ENCODE data around the gene NDE1.
"Not testable (repeated sequence)": the region's sequence is repeated elsewhere in the genome, so short reads cannot be mapped to it uniquely, and the experiment has no call there.

NDE1 gene, protein sequence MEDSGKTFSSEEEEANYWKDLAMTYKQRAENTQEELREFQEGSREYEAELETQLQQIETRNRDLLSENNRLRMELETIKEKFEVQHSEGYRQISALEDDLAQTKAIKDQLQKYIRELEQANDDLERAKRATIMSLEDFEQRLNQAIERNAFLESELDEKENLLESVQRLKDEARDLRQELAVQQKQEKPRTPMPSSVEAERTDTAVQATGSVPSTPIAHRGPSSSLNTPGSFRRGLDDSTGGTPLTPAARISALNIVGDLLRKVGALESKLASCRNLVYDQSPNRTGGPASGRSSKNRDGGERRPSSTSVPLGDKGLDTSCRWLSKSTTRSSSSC

DNA sequence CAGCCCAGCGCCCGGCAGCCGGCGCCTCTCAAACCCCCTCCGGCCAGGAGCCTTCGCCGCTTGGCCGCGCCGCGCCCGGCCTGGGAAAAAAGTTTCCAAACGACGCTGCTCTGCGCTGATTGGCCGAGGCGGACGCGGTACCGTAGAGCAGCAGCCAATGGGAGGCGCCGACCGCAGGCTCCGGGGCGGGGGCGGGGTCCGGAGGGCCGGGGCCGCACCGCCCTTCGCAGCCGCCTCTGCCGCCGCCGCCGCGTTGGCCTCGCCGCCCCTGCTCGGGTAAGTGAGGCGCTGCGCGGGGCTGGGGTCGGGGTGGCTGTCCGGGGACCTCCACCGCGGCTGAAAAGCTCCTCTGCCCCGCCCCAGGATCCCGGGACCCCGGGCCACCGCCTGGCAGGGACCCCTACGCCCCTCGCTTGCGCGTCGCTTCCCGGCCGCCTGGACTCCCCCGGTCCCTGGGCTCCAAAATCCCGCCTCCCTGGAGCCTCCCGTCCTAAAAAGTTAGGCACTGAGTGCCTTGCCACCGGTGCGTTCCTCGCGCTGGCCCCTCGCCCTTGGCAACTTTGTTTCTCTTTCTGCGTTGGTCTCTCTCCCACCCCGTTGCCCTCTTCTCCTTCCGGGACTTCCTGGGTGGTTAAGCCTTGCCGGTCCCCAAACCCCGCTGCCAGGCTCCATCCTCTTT lies at the start of gene NDE1:
Gene NDE1, plus strand, starts transcription at position 227 of the 679 bp plus-strand sequence. CDS start 14,534 bp downstream, outside the sequence.
- peak; percentile 82 for DNase-seq (ENCODE audit: low read depth)

DNA sequence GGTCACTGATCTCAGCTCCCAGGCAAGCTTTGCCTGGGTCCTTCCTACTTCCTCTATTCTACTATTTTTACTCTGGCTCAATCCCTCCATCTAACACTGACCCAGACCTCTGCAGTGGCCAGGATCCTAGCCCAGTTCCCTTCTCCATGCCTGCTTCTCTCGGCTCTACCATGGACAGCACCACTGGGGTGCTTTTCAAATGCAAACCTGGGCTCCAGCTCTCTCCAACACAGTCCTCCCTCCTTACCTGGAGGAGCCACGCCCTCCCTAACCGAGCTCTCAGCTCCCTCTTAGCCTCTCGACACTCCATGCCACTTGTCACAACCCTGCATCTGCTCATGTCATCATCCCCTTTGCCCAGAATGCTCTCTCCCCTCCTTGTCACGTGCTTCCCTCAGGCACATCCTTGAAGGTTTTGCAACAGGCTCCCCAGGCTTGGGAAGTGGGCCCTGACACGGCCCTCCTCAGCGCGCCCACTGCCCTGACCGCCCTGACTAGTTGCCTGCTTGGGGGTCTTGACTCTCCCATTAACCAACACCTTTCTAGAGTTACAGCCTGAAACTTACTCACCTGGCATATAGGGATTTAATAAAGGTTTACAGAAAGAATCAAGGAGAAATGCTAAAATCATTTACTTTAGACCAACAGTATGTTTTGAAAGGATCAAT lies 48.7 kb upstream of the NDE1 start:
- DNase-seq (ENCODE audit: low read depth) = no peak

DNA sequence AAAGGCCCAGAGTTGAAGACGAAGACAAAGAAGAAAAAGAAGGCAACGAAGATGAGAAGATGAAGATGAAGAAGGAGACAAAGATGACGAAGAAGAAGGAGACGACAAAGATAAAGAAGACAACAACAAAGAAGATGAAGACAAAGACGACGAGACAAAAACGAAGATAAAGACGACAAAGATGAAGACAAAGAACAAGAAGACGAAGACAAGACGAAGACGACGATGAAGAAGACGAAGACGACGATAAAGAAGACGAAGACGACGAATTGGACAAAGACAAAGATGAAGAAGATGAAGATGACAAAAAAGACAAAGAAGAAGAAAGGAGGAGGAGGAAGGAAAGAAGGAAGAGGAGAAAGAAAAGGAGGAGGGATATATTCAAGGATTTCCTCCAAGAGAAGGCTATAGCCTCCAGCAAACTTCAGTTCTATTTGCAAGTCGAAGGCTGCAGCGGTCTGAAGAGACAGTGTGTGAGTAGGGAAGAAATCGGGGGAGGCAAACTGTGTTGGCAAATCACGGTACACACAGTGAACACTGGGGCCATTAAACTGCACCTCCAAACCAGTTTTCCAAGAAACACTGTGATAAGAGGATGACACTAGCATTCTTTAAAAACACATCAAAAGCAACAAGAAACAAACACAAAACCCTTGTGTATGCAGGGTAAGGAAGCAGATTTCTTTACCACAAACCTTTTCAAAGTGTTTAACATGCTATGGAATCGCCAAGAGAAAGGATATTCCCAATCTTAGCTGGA lies 47.6 kb upstream of the NDE1 start:
- no peak for DNase-seq (ENCODE audit: low read depth)

DNA sequence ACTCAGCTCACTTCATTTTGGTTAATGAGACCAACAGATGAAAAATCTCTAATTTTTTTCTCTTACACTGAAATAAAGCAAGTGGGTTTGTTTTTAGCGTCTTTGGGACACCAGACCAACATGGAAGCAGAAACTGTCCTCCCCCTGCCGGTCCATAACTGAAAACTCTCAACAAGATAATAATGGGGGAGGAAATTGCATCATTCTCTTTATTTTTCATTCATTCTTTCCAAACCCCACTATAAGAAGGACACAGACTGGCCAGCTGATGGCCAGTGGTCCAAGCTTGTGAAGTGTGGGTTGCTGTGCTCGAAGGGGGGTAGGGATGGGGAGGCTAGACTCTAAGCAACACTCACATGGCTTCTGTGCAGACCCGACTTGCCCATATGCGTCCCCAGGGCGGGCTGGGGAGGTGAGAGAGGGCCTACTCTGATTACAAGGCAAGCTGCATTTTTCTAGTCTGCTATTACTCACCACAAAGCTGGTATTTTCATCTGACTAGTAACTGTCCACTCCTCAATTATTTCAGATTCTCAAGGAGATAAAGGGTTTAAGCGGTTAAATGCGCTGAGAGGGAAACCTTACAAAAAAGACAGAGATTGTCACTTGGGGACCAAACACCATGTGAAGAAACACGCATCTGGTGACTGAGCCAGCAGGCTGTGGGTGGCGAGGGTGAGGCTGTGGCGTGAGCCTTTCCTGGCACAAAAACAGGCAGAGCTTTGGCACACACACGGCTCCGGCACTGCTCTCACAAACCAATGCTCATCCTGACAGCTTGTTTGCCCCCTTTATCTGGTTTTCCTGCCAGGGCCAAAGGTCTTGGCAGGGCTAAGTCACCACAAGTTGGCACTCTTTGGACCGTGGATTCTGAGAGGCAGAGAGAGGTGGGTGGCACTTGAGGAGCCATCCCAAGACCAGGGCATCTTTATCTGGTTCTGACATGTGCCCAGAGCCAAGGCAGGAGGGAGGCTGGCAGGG lies 45.3 kb upstream of the NDE1 start:
- no peak for DNase-seq (ENCODE audit: low read depth)

DNA sequence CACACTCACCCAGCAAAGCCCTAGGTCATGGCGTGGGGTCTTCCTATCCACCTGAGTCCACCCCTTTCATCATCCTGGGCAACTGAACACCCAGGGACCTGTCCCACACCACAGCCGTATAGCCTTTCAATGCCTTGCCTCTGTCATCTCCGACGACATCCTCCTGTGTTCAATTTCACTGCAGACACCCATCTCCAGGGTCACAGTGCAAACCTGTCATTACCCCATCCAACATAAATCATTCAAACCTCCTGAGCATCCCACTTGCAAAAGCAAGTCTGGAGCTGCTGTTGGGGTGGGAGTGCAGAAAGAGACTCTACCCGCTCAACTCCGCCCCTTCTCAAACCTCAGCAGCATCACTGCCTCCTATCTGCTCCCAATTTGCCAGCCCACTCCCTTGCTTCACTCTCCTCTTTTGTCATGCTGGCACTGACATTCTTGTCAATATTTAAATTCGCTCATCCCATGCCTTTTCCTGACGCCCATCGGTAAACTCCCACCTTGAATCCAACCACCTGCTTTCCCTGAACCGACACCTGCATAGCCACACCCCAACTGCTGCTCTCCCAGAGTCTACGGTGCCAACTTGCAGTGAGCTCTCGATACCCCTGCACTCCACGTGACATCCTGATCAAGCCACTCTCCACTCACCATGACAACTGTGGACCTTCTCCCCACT lies 44.1 kb upstream of the NDE1 start:
- no peak for DNase-seq (ENCODE audit: low read depth)

DNA sequence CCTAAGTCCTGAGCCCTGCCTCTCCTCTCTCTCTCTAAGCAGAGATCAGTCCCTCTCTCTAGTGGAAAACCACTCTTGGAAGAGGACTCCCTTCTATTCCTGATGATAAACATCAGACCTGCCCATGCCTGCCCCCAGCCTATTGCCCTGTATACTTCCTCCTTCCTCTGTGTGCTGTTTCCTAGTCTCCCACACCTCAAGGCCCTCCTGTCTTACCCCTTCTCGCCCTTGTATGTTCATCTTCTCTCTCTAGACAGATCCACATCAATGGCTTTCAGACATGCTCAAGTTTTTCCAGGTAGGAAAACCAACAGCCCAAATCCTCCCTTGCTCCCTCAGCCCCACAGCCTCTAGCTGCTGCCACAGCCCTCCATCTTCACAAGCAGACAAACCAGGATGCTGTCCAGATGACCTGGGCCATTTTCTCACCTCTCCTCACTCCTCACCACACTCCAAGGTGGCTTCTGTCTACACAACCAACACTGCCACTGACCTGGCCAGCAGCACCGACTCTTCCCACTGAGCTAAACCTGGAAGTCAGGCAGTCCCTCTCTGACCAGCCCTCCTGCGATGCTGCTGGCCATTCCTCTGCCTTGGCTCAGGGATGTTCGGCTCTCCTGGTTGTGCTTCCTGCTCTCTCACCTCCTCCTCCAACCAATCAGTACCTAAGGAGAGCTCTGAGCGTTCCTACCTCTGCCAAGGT lies 43.4 kb upstream of the NDE1 start:
- DNase-seq (ENCODE audit: low read depth) = no peak

DNA sequence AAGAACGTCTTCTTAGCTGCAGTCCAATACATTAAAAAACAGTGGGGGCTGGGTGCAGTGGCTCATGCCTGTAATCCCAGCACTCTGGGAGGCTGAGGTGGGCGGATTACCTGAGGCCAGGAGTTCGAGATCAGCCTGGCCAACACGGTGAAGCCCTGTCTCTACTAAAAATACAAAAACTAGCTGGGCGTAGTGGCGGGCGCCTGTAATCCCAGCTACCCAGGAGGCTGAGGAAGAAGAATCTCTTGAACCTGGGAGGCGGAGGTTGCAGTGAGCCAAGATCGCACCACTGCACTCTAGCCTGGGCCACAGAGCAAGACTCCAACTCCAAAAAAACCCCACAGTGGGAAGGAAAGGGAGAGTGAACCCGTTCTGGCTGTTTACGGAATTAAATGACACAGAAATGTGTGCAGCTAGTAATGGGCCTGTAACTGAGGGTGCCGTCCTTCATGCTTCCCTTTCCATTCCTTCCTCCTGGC lies 42.8 kb upstream of the NDE1 start:
- DNase-seq (ENCODE audit: low read depth) = not testable (repeated sequence)

DNA sequence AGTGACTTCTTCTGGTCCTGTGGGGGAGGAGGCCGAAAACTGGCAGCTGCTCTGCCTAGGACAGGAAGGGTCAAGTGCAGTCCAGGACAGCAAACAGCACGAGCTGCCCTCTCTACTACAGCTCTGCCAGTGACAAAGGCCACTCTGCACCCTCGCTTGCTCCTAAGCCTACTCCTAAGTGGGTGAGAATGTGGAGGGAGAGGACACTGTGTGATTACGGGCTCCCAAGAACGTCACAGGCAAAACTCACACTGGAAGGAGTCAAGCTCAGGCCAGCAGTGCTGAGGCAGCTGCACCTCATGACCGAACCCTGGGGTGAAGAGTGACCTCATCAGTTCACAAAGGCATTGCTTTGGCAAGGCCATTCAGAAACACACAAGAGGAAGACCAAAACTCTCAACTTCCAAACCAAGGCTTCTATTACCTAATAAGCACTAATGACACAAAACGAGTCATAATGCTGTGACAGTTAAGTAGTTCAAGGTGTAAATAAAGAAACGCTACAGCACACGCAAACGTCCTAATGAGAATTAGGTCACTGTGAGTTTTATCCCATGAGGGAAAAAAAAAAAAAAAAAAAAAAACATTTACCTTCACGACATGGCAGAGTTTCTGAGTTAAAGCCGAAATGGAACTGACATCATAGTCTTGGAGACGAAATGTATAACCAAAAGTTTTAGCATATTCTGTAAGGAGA lies 42.2 kb upstream of the NDE1 start:
- DNase-seq (ENCODE audit: low read depth) = no peak

DNA sequence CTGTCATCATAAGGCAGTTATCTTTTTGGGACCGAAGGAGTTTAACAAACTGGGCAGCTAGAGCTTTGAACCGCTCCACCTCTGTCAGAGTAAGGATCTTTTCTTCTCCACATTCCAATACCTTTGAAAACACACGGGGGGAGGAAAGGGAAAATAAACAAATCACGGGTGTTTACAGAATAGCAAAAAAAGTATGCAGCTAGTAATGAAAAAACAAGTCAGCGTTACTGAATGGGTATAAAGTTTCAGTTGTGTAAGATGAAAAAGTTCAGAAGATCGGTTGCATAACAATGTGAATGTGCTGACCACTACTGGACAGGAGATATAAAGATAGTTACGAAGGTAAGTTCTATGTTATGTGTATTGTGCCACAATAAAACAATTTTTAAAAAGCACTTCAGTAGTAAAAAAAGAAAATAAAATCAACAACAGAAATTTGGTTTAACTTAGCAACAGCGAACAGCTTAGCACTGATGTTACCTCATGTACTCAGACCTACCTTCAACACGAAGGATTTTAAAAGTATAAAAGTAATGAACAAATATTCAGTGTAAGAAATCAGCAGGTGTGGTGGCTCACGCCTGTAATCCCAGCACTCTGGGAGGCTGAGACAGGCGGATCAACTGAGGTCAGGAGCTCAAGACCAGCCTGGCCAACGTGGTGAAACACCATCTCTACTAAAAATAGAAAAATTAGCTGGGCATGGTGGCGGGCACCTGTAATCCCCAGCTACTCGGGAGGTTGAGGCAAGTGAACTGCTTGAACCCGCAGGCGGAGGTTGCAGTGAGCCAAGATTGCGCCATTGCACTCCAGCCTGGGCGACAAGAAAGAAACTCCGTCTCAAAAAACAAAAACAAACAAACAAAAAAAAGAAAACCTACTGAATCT lies 41.4 kb upstream of the NDE1 start:
- DNase-seq (ENCODE audit: low read depth) = no peak

DNA sequence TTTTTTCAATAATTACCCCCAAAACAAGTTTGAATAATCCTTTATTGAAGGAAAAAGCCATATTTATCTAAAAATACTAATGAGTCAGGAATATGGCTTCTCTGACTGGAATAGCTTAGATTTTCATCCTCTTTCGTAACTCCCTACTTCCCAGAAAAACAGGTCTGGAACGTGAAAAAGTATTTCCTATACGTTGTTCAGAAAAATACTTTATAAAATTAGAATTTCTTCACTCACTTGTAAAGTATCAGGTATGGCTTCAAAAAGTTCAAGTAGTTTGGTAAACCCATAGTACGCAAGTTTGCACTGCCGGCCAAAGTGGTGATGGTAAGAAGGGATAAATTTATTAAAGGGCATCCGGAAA lies 40.8 kb upstream of the NDE1 start:
- DNase-seq (ENCODE audit: low read depth) = no peak

DNA sequence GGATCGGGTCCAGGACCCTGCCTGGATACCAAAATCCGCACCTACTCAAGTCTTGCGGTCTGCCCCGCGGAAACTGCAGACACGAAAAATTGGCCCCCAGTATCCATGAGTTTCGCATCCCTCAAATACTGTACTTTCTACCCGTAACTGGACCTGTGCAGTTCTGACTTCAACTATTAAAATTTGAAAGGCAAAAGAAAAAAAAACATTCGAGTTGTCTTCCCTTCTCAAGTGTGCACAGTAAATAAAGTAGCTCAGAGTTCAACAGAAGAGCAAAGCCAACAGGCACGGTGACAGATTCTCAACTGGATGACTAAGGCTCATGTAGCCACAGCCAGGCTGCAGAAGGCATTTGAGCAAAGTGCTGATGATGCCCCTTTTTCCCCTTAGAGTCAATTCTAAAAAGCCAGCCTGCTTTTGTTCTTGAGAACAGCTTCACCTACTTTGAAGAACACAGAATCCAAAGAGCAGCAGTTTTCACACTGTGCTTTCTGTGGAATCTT lies 39.6 kb upstream of the NDE1 start:
- no peak for DNase-seq (ENCODE audit: low read depth)

DNA sequence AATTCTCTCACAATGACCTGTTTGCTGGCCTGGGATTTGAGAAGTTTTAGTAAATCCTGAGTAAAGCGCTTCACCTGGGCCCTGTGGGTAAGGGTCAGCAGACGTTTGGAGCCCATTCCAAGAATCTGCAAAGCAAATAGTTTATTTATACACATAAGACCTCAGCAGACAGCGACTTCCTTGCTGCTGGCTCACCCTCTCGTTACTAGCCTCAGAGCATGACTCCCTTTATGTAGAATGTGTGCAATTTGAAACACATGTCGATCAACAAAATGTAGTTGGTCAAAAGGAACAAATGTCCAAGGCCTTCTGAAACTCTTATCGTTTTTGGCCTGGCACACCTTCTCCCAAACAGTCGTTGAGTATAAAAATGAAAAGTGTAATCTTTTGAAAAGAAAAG lies 38.4 kb upstream of the NDE1 start:
- no peak for DNase-seq (ENCODE audit: low read depth)

DNA sequence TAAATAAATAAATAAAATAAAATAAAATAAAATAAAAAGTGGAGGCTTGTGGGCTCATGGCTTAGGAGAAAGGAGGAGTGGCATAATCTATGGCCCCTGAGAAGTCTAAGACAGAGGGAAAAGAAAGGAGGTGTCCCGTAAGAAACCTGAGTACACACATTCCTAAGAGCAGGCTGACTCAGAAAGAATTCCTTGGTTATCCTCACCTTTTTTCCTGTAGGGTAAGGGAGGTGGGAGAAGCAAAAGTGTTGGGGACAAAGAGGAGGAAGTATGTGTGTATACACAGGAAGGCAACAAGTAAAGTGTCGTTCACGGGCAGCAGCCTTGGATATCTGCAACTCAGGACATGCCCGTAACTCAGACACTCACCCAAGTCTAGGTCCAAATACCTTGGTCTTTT lies 36.4 kb upstream of the NDE1 start:
- no peak for DNase-seq (ENCODE audit: low read depth)

DNA sequence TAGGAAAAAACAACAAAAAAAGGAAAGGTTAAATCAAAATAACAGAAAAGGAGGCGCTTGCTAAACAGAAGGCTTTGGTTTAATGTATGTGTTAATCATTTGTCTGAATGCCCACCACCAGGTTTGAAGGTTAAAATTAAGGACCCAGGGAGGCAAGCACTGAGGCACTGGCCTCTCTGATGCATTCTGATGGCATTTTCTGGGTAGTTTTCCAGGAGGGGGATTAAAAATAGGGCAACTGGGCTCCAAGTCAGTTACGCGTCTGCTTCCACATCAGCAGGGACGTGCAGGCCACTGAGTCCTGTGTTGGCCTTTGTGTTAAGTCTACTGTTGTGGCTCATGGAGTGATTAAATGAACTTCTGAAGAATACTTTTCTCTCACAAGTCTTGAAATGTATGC lies 34.0 kb upstream of the NDE1 start:
- DNase-seq (ENCODE audit: low read depth) = no peak

DNA sequence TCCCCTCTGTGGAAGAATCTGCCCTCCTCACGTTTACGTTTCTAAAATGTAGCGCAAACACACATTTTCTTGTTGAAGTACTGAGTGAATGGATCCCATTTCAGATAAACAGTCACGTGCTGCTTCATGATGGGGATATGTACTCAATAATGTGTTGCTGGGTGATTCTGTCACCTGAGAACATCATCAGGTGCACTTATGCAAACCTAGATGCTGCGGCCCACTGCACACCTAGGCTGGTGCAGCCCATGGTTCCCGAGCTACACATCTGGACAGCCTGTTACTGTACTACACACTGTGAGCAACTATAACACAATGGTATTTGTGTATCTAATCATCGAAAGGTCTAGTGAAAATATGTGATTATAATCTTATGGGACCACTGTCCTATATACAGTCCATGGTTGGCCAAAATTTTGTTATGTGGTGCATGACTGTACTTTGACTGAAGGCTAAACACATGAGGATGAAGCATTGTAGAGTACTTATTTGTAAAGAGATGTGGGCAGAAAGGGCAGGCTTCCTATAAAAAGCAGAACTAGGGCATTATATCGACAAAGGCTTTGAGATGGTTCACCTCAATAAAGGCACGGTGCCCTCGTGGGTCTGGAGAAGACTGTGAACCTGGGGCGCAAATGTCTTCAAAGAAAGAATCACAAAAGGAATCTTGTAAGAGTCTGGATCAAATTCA lies 33.4 kb upstream of the NDE1 start:
- no peak for DNase-seq (ENCODE audit: low read depth)

DNA sequence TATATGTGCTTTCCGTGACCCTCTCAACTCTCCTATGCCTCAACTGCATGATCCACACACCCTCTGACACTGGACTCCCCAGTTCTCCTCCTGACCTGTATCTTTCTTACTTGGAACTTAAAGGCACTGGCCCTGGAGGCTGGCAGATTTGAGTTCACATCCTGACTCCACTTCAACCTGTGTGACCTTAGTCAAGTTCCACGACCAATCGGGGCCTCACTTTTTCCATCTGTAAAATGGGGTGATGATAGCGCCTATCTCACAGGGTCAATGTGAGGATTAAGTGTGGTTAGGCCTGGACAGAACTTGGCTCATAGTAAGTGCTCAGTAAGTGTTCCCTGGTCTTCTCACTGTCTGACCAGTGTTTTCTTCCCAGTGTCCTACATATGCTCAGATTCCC lies 32.1 kb upstream of the NDE1 start:
- DNase-seq (ENCODE audit: low read depth) = no peak

DNA sequence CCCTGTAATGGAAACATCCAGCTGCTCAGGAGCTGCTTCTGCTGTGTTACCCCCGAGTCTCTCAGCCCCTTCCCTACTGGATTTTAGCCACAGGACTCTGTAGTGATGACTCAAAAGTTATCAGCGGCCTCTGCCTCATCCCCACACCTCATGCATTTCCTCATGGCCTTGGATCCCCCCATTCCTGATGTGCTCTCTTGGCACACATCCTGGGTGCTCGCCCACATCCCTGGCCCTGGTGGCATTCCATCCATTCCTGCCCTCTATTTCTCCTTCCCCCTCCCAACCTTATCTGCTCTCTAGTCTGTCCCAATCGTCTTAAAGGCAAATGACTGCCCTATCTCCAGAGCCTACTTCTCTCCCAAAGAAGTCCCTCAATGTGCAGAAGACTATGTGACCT lies 31.7 kb upstream of the NDE1 start:
- DNase-seq (ENCODE audit: low read depth) = no peak
